Measurements from ENCODE around the gene GLS2.

DNA sequence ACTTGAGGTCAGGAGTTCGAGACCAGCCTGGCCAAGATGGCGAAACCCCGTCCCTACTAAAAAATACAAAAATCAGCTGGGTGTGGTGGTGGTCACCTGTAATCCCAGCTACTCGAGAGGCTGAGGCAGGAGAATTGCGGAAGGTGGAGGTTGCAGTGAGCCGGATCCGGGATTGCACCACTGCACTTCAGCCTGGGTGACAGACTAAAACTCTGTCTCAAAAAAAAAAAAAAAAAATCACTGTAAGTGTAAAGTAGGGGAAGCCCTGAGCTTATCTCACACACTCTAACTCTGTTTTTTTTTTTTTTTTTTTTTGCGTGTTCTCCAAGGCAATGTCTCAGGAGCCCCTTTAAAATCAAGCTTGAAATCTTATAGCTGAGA is 33.2 kb upstream of the GLS2 start:
- TF ChIP-seq, protein P1, sequence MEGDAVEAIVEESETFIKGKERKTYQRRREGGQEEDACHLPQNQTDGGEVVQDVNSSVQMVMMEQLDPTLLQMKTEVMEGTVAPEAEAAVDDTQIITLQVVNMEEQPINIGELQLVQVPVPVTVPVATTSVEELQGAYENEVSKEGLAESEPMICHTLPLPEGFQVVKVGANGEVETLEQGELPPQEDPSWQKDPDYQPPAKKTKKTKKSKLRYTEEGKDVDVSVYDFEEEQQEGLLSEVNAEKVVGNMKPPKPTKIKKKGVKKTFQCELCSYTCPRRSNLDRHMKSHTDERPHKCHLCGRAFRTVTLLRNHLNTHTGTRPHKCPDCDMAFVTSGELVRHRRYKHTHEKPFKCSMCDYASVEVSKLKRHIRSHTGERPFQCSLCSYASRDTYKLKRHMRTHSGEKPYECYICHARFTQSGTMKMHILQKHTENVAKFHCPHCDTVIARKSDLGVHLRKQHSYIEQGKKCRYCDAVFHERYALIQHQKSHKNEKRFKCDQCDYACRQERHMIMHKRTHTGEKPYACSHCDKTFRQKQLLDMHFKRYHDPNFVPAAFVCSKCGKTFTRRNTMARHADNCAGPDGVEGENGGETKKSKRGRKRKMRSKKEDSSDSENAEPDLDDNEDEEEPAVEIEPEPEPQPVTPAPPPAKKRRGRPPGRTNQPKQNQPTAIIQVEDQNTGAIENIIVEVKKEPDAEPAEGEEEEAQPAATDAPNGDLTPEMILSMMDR (IDR thresholded peaks at IDR 0.05), result no peak
- TF ChIP-seq MAX (IDR thresholded peaks at IDR 0.05), result no peak
- no peak for TF ChIP-seq POLR2A (IDR thresholded peaks at IDR 0.05; ENCODE audit: low read length)
- TF ChIP-seq EP300 (IDR thresholded peaks at IDR 0.05), result no peak
- no peak for TF ChIP-seq SMC3 (IDR thresholded peaks at IDR 0.05)

Measured in A549 (cell line).